SK-N-SH (cell line): ENCODE results near the gene MYRF.

Experiments
- ELF1 ChIP-seq: IDR thresholded peaks from 2 replicates; pipeline ENCODE4 v1.4.0; 2012
- FOXM1 ChIP-seq: IDR thresholded peaks from 2 replicates; pipeline ENCODE4 v1.4.0; 2012; ENCODE audit warnings: low read depth, mild to moderate bottlenecking
- POLR2AphosphoS5 ChIP-seq: IDR thresholded peaks from 2 replicates; pipeline ENCODE4 v1.6.1; 2012; ENCODE audit warnings: low read depth, low read length
- SMC3 ChIP-seq: IDR thresholded peaks from 2 replicates; pipeline ENCODE4 v1.6.1; 2012; ENCODE audit warnings: low read depth, low read length, improper control_type of control experiment
- TAF1 ChIP-seq: IDR thresholded peaks from 2 replicates; pipeline ENCODE4 v1.6.1; 2012; ENCODE audit warnings: low read depth, mild to moderate bottlenecking, low read length, moderate library complexity, borderline replicate concordance
- TF ChIP-seq, protein P1 (sequence below): fragments of 200-600 bp; sonication (generic); IDR thresholded peaks from 2 replicates; pipeline ENCODE4 v1.6.1; 2017; ENCODE audit warnings: antibody characterized with exemption, mild to moderate bottlenecking, moderate library complexity

DNA sequence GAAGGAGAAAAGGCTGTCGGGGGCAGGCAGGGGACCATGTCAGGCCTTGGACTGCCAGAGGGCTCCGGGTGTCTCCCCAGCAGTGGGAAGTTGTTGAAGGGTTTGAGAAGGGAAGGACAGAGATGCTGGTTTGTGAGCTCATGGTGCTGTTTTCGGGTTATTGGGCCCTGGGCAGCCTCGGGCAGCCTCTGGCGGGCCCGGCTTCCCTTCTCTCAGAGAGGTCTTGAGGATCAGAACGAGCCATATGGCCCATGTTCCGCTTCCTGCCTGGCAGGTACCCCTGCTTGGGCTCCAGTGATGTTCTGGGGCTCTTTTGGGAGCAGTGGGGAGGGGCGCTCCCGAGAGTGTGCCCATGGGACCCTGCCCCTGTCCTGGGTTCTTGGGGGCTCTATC, 9.8 kb downstream of the MYRF start:
- TF ChIP-seq, protein P1, sequence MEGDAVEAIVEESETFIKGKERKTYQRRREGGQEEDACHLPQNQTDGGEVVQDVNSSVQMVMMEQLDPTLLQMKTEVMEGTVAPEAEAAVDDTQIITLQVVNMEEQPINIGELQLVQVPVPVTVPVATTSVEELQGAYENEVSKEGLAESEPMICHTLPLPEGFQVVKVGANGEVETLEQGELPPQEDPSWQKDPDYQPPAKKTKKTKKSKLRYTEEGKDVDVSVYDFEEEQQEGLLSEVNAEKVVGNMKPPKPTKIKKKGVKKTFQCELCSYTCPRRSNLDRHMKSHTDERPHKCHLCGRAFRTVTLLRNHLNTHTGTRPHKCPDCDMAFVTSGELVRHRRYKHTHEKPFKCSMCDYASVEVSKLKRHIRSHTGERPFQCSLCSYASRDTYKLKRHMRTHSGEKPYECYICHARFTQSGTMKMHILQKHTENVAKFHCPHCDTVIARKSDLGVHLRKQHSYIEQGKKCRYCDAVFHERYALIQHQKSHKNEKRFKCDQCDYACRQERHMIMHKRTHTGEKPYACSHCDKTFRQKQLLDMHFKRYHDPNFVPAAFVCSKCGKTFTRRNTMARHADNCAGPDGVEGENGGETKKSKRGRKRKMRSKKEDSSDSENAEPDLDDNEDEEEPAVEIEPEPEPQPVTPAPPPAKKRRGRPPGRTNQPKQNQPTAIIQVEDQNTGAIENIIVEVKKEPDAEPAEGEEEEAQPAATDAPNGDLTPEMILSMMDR, result no peak
- TF ChIP-seq TAF1 (no peak), FOXM1 (no peak), ELF1 (no peak), SMC3 (no peak), POLR2AphosphoS5 (no peak)
